Right cardiac atrium (tissue), 5 donors: Measurements from ENCODE around the gene DHX29. TPM values are rescaled to one million over a fixed set of nuclear protein-coding genes. Genes with fewer than 3 reads are reported as not detected.

Source experiments
- ATAC-seq, 2 donors: fragments of 200-7000 bp; cut with Tn5 transposase; one replicate each; pipeline versions ENCODE4 v1.8.0 to v1.9.1; 2020; ENCODE audit warnings: moderate library complexity in 2 of 2, mild to moderate bottlenecking in 1 of 2
- DNase-seq, 3 donors: peaks; one replicate each; pipeline ENCODE4 v3.0.0-alpha.2; 2020
- H3K27ac ChIP-seq: one replicate; pipeline ENCODE4 v1.5.1; 2013; ENCODE audit warnings: mild to moderate bottlenecking, low read length, control low read depth, moderate library complexity
- H3K27me3 ChIP-seq: one replicate; pipeline ENCODE4 v1.6.1; 2013; ENCODE audit not compliant: control insufficient read depth, insufficient read depth
- H3K4me1 ChIP-seq: one replicate; pipeline ENCODE4 v1.6.1; 2013; ENCODE audit warnings: low read length; ENCODE audit not compliant: control insufficient read depth, insufficient read depth
- H3K4me3 ChIP-seq: one replicate; pipeline ENCODE4 v1.5.1; 2013; ENCODE audit warnings: low read length, control low read depth
- H3K9me3 ChIP-seq: one replicate; pipeline ENCODE4 v1.6.1; 2013; ENCODE audit warnings: low read length; ENCODE audit not compliant: control insufficient read depth
- WGBS: extraction: QIAGEN DNeasy Blood & Tissue Kit; methylation state at CpG from one replicate; pipeline ENCODE4 v1.1.7; 2013; 5-methylcytosine and 5-hydroxymethylcytosine counted together
- intact Hi-C, 4 donors: fragments of 100-400 bp; cut with DNase I; formaldehyde crosslinking; loops; one replicate each; pipeline versions ENCODE4 v1.11.0 to v1.14.0; 2022 to 2023
- polyA plus RNA-seq: library from polyadenylated mRNA; stranded (reverse); fragments of 200-250 nt; gene quantifications from one replicate; pipeline ENCODE4 v1.2.3, GENCODE V29; 2013
- total RNA-seq, 4 donors: library from RNA; stranded (reverse); fragmentation: NEBNext Ultra II Directional; extraction: Animal tissue kit (Norgen Biotek cat#: 25700); gene quantifications; one replicate each; pipeline ENCODE4 v1.2.1, GENCODE V29; 2021
- donor health status: healthy with polysubstance abuse.
- donor health status: DM: no; HTN: yes; CAD: no.
- donor health status: DM: no; HTN: no; CAD: no.
- donor health status: DM: no; HTN: yes; CAD: no; lungs with severe emphysema.
- donor health status: DM: yes; HTN: yes; CAD: no.

Gene DHX29
- total and polyA plus RNA-seq, 5 donors = 9.1 to 21.4 (median 20.2) TPM

DNA sequence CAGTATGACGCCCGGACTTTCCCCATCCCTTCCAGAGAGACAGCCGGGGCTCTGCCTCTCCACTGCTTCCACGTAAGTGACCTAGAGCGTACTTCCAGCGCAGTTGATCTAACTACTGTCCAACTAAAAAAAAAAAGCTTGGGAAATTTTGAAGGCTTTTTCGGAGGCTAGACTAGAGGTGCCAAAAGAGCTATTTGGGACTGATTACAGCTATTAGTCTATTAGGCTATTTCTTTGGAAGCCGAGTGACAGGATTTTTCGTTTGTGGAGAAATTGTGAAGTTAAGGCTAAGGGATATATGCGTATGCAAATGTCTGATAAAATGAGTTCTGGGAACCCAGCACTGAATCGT, 75.6 kb downstream of the DHX29 start:
- intact Hi-C loops = loop anchor here in 1 of 4 donors (10.0 kb wide), 1 partner anchor 57 kb away; the partner anchor contains the start of gene CDC20B
- peaks cover 14% of the 10 kb centered on the region for H3K4me1 ChIP-seq
- 2% methylated on average over 11 of the region's 11 CpGs for WGBS
- no peaks in the 10 kb centered on the region for H3K9me3 ChIP-seq
- no peak overlapping the region for H3K27ac ChIP-seq
- H3K27me3 ChIP-seq = no peaks in the 10 kb centered on the region
- DNase-seq (no peak), ATAC-seq (no peak)
- H3K4me3 ChIP-seq = peak overlapping the region; percentile 47

DNA sequence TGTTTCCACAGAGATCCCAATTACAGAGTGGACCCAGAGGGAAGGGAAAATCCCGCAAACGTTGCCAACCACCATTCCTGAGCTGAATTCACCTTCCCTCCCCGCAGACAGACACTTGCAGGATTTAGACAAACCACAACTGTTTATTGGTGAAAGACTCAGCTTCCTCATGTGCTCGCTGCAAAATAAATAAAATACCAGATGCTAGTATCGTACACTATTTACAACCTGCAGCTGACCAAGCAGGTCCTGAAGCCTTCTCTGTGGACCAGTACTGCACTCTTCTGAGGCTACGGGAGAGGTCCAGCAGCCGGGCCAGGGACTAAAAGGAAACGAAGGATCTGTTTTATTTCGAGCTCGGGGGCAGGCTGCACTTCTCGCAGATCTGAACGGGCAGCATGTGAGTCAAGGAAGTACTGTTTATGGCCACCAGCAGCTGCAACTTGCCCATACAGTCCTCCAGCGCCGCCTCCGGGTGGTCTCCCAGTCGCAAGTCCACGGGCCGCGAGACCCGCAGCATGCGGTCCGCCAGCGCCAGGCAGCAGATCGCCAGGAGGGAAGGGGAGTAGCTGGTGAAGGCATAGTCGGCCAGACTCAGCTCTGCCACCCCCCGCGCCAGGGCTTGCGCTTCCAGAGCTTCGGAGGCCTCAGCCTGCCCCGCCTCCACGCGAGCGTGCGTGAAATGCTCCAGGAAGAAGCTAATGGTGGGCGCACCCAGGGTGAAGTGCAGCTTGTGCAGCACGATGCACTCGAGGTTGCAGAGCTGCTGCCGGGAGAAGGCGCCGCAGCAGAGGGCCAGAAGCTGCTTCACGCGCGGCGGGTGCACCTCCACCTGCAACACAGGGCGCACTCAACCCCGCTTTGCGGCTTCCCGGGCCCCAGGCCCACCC, 76.2 kb downstream of the DHX29 start:
- WGBS = 3% methylated on average over 48 of the region's 48 CpGs
- ATAC-seq = no peak
- Histone ChIP-seq H3K4me1 (peaks cover 14% of the 10 kb centered on the region), H3K4me3 (peak overlapping the region; percentile 47), H3K9me3 (no peaks in the 10 kb centered on the region), H3K27ac (no peak overlapping the region), H3K27me3 (peaks cover under 1% of the 10 kb centered on the region)
- intact Hi-C loops = loop anchor here in 1 of 4 donors (10.0 kb wide), 1 partner anchor 56 kb away; the partner anchor contains the start of gene CDC20B
- DNase-seq = peak in 2 of 3 donors; percentile 40 to 56

DNA sequence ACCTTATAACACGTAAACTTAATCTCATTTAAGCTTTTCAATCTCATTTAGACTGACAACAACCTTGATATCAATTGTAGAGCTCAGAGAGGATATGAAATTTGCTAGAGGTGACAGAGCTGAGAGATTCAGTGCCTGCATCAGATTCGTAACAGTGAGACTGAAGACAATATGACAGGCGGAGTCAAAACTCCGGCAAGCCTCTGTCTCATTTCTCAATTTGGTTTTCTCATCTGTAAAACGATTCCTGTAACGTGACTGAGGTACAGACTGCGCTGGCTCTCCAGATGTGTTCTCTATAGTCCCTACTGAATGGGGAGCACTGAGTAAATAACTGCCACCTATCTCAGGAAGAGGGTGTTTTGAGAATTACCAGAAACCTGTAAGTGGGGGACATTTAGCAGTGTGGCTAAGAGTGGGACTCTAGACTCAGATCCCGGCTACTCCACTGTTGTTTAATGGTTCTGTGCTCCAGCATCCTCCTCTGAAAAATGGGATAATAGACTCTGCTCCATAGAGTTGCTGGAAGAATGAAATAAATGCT, 77.3 kb downstream of the DHX29 start:
- intact Hi-C loops = loop anchor here in 1 of 4 donors (10.0 kb wide), 1 partner anchor 55 kb away; the partner anchor contains the start of gene CDC20B
- no peak overlapping the region for H3K27ac ChIP-seq
- H3K27me3 ChIP-seq = peaks cover 4% of the 10 kb centered on the region
- no peak overlapping the region for H3K4me3 ChIP-seq
- DNase-seq (no peak), ATAC-seq (no peak)
- 30% methylated on average over 8 of the region's 8 CpGs for WGBS
- no peaks in the 10 kb centered on the region for H3K9me3 ChIP-seq
- H3K4me1 ChIP-seq = peaks cover 14% of the 10 kb centered on the region

DNA sequence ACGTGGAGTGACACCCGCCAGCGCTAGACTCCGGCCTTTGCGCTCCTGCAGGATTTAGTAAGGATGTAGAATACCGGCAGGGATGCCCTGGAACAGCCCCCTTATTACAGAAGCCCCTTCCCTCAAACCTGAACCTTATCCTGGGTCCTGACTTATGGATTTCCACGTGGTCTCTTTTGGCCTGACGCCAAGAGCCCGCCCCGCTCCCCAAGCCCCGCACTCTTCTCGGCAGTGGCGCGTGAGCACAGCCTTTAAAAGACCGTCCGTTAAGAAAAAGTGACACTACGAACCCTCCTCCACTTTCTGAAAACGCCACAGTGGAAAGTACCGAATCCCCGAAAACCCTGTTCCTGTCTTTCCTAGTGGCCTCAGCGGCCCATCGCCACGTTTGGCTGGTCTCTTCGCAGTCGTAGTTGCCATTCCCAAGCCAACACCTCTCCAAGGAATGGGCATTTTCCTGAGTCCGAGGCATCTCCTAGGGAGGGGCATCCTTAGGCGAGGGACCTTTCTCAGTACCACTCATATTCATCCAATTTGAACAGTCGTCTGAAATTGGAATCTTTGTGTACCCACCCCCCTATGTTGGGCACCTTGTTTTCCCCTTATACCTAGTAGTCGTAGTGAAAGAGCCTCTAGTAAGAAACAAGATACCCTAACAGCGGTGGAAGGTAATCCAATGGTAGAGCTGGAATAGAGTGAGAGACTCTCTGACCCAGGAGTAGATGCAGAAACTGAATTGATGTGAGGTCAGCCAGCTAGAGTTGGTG, 79.6 kb downstream of the DHX29 start:
- H3K4me1 ChIP-seq = peaks cover 14% of the 10 kb centered on the region

DNA sequence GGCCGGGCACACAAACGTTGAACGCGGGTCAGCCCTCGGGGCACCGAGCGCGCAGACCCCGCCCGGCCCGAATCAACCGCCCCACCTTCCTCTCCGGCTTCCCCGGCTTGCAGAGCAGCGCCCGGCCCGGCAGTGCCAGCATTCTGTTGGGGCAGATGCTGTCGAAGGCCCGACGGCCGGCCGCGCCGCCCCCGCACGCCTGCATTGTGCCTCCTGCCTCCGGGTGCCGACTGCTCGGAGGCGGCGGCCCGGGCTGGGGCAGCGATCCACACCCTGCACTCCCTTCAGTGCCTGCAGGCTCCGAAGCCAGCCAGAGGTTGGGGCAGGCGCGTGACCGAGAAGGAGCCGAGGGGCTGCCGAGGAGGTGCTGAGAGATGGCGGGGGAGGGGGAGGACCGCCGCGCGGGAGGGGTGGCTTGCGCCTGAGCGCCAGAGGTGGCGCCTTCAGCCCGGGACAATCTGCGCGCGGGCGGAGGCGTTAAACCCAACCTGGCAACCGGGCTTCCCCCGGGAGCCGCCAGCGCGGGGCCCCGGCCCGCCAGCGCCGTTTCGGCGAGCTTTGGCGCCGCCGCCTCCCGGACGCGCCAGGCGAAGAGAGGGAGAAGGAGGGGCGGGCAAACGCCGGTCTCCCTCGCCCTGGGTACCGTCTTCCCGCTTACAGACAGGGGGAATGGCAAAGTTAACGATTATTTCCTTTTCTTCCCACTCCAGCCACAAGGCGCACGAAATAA, 80.4 kb downstream of the DHX29 start, which contains the start of gene MCIDAS:
MCIDAS (minus strand) TSS at position 382 of the 730 bp plus-strand sequence; CDS start at position 205, 177 bp downstream.
- peak; percentile 56 to 63 for ATAC-seq

More for the DNA sequence above, 79.6 kb downstream of the DHX29 start:
- H3K27ac ChIP-seq = no peak overlapping the region
- peak overlapping the region; percentile 46 for H3K4me3 ChIP-seq
- DNase-seq = peak in 1 of 3 donors; percentile 35
- no peak for ATAC-seq
- WGBS = 6% methylated on average over 30 of the region's 30 CpGs
- intact Hi-C loops = no loop called here
- H3K27me3 ChIP-seq = peaks cover 14% of the 10 kb centered on the region
- no peaks in the 10 kb centered on the region for H3K9me3 ChIP-seq

DNA sequence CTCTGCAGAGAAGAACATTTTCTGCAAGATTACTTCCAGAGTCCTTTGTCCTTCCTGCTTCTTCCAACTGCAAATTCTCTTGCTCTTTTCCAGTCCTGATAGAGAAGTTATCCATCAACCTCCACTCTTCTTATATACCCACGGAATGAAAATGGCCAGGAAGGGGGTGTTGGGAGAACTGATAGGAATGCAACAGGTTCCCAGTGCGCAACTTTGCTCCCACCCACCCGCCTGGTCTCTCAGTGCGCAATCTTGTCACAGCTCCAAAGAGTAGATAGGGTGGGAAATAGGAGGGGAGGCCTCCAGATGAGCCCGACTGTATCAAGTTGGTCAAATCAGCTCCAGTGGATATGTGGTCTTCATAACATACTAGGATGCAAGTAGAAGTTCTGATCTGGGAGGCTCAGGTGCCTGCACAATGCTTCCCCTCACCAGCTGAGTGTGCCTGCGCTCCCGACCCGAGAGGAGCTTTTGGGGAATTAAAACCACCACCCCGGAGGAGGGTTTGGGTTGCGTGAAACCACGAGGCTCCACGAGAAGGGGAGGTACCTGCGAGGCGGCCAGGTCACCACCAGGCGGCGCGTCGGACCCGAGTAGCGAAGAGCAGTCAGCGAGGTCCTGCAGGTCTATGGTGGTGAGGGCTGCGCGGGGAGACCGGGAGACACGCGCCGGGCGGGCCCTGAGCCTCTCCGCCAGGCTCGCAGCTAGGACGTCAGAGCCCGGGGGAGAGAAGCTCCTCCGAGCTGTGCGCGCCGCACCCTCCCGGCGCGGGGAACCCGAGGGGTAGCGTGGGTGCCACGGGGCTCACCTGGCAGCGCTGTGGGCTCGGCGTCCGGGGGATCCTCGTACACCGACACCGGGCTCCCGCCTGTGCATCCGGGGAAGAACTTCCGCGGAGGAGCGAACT, 81.2 kb downstream of the DHX29 start:
- Histone ChIP-seq H3K4me1 (peaks cover 2% of the 10 kb centered on the region), H3K9me3 (no peaks in the 10 kb centered on the region), H3K4me3 (peak overlapping the region; percentile 46), H3K27ac (no peak overlapping the region), H3K27me3 (peaks cover 14% of the 10 kb centered on the region)
- 6% methylated on average over 54 of the region's 54 CpGs for WGBS
- intact Hi-C loops = no loop called here
- ATAC-seq (peak; percentile 62 to 67), DNase-seq (peak; percentile 24 to 62 (median 52))

More for the DNA sequence above, 80.4 kb downstream of the DHX29 start, which contains the start of gene MCIDAS:
- WGBS = under 1% methylated on average over 80 of the region's 80 CpGs
- Histone ChIP-seq H3K27me3 (peaks cover 14% of the 10 kb centered on the region), H3K4me1 (peaks cover 8% of the 10 kb centered on the region), H3K9me3 (no peaks in the 10 kb centered on the region), H3K4me3 (peak within 1 kb of the TSS; percentile 46), H3K27ac (no peak within 1 kb of the TSS)
- intact Hi-C loops = no loop called here
- DNase-seq = peak; percentile 36 to 70 (median 70)

DNA sequence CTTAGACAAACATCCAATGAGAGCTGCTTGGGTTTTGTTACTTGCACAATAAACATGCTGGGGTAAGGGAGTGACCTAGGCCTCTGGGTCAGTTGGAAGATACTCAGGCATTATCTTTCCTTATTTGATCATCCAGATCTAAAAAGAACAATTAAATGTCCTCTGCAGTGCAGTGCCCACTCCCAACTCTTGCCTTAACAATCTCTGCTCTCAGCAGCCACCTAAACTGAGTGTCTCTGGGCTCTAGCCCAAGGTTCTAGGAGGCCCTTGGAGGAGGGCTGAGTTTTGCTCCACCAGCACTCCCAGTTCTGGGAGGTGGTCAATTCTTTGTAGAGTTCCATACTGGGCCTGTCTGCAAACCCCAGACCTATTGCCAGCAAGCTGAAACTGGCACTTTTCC, 82.1 kb downstream of the DHX29 start:
- H3K4me3 ChIP-seq = no peak overlapping the region
- ATAC-seq = no peak
- H3K27me3 ChIP-seq = peaks cover 14% of the 10 kb centered on the region
- H3K9me3 ChIP-seq = no peaks in the 10 kb centered on the region
- no peak for DNase-seq
- no peaks in the 10 kb centered on the region for H3K4me1 ChIP-seq
- no peak overlapping the region for H3K27ac ChIP-seq
- intact Hi-C loops = no loop called here

DNA sequence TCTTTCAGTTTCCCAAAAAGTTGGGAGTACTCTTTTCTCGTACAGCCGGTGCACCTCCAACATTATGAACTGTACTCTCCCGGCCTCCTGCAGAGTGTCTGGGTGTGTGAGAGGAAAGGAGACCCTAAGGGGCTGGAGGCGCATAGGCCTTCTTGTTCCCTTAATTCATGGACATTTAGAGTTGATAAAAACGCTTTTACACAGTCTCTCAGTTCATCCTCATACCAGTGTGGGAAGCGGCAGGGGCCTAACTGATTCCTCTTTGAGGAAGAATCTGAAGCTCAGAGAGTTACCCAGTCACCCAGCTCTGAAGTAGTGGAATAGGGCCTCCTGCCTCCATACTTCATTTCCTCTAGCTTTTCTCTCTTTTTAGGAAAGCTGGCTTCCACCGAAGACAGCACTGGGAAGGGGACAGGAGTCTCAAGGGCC, 83.7 kb downstream of the DHX29 start:
- DNase-seq (no peak), ATAC-seq (no peak)
- Histone ChIP-seq H3K4me3 (peak overlapping the region; percentile 6), H3K9me3 (no peaks in the 10 kb centered on the region), H3K4me1 (no peaks in the 10 kb centered on the region), H3K27me3 (peaks cover 14% of the 10 kb centered on the region), H3K27ac (no peak overlapping the region)
- 57% methylated on average over 7 of the region's 7 CpGs for WGBS
- intact Hi-C loops = no loop called here

DNA sequence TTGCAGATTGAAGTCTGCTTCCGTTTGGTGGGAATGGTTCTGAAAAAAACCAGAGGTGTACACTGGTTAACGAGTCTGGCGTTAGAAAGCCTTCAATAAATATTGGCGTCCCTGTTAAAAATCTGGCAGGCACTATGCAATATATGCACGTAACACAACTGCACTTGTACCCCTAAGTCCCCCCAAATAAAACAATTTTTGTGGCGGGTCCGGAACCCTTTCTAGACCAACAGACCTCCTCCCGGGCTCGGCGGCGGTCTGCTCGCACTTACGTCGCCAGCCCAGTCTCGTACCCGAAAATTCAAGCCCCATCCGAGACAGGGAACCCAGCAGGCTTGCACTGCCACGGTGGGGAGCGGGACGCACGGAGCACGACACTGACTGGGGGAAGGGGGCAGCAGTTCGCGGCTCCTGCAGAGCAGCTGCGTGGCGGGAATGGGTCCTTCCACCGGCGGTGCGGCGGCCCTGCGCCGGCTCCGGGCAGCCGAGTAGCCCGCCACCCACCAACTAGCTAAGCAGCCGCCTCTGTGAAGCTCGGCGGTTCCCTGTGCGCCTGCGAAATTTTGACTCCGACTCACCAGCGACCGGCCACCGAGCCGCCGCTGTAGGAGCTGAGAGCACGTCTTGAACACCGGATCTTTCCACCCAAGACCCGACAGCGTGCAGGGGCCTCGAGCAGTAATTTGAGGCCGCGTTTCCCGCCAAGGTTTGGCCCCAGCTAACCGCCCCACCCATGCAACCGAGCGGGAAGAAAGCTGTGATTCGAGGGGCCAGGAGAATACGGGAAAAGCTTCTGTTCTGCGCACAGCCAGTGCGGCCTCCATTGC, 84.3 kb downstream of the DHX29 start:
- intact Hi-C loops = no loop called here
- DNase-seq = peak in 1 of 3 donors; percentile 54
- Histone ChIP-seq H3K27ac (no peak overlapping the region), H3K4me1 (no peaks in the 10 kb centered on the region), H3K4me3 (peak overlapping the region; percentile 6), H3K9me3 (no peaks in the 10 kb centered on the region), H3K27me3 (peaks cover 14% of the 10 kb centered on the region)
- ATAC-seq = no peak
- WGBS = 10% methylated on average over 61 of the region's 61 CpGs
